ENCODE measurements around the gene COL18A1.
"Not testable (repeated sequence)": the region's sequence is repeated elsewhere in the genome, so short reads cannot be mapped to it uniquely, and the experiment has no call there.

The COL18A1 gene

DNA sequence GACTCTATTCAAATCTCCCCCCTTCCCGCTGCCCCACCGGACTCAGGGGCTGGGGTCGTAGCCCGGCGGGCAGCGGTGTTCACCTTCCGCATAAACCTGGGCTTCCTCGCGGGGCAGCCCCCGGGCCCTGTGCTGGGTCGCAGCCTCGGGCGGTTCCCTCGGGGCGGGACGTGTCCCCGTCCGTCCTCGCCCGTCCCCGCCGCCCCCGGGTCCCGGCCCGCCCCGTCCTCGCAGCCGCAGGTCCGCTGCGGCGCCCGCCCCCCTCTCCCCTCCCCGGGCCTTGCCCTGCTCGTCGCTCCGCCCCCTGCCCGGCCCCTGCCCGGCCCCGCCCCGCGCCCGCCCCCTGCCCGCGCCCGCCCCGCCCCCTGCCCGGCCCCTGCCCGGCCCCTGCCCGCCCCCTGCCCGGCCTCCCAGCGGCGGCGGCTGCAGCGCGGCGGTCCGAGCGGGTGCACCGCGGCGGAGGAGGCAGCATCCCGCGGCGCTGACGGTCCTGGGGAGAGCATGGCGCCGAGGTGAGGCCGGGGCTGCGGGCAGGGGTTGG is at the start of gene COL18A1:
Gene COL18A1 (plus strand): TSS at position 436 of the 541 bp plus-strand sequence. CDS start 66 bp downstream, at position 502.
- no peak for DNase-seq (ENCODE audit: low read depth)

DNA sequence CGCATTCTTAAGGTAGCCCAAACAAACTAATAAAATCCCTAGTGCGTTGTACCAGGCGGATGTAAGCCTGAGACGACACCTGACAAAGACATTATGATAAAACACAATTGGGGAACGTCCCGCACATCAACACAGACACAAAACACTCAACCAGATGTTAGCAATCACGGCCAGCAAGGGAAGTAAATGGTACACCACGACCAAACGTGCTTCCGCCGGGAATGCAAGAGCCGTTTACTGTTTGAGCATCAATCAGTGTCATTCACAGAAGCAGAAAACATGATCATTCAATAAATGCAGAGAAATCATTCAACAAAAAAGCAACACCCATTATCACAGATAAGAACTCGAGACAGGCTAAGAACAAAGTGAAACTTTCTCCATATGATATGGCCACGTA is 49.4 kb upstream of the COL18A1 start:
- DNase-seq (ENCODE audit: low read depth), result no peak

DNA sequence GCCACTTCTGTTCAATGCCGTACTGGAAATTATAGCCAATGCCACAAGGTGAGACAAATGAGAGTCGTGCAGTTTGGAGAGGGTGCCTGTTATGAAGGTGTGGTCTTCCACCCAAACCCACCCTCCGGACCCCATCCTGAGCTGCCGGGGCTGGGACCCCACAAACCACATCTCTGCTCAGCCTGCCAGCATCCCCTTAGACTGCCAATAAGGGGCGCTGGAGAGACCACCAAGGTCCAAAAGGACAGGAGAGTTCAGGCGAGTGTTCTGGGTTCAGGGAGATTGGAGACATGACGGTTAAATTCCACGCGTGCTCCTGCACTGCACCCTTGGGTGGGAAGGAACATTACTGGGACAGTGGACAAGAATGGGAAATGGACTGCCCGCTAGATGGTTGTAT is 48.7 kb upstream of the COL18A1 start:
- DNase-seq (ENCODE audit: low read depth), result no peak

- no peak for DNase-seq (ENCODE audit: low read depth)
These were observed 48.1 kb upstream of the COL18A1 start for GRCh38 chr21:45356653-45357435.

- DNase-seq (ENCODE audit: low read depth), result no peak
These were observed 47.3 kb upstream of the COL18A1 start for GRCh38 chr21:45357436-45358260.

DNA sequence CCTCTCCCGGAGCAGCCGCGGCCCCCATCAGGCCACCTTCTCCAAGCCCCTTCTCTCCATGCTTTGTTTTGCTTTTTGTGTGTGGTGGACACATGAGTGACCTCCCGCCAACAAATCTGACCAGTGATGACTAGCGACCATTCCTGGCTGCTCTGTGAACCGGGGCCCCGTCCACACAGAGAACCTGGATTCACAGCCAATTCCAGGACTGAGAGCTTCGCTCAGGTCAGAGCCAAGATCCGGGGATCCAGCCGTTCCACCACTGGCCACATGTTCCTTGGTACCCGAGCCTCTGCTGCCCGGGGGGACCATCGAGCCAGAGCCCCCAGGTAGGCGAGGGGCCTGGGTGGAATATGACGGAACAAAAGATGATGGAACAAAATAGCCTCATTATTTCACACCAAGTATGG is 46.7 kb upstream of the COL18A1 start:
- no peak for DNase-seq (ENCODE audit: low read depth)

DNA sequence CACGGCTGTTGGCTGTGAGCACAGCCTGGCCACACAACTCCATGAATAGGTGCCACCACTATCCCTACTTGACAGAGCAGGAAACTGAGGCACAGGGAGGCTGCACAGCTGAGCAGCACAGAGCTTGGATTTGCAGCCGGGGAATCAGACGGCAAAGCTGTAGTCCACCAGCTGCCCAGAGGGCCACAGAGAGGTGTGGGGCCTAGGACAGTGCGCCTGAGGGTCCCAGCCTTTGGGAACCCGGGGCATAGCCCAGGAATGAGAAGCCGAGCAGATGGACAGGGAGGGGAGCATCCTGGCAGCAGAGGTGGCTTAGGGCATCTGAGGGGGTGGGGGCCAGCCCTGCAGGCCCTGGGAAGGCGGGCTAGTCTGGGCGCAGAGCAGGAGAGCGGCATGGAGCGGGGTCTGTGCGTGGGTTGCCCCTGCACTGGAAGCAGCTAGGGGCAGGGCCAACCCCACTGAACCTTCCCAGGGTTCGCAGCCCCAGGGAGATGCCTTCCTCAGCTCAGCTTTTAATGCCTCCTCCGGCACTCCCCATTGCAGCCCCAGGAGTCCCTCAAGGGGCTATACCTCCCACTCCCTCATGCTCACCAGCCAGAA is 46.2 kb upstream of the COL18A1 start:
- DNase-seq (ENCODE audit: low read depth), result no peak

GRCh38 chr21:45359451-45360217 is 45.3 kb upstream of the COL18A1 start:
- DNase-seq (ENCODE audit: low read depth), result no peak

- no peak for DNase-seq (ENCODE audit: low read depth)
These were observed 43.6 kb upstream of the COL18A1 start for GRCh38 chr21:45361033-45361997.

- no peak for DNase-seq (ENCODE audit: low read depth)
These were observed 42.8 kb upstream of the COL18A1 start for GRCh38 chr21:45362077-45362747.

DNA sequence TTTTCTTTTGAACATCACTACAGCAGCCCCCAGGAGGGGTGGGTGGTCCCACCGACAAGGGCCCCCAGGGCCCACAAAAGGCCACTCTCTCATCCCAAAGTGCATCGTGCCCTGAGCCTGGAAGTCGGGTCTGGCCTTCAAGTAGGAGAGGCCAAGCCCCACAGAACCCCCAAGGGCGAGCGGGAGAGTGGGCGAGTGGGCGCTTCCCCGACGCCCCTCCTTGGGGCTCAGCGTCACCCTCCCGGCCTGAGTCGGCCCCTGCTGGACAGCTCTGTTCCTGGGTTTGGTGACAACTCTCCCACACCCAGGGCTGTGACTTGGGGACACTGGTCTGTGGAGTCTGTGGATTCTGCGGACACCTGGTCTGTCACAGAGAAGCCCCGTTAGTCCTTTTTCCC is 42.2 kb upstream of the COL18A1 start:
- DNase-seq (ENCODE audit: low read depth), result no peak

DNA sequence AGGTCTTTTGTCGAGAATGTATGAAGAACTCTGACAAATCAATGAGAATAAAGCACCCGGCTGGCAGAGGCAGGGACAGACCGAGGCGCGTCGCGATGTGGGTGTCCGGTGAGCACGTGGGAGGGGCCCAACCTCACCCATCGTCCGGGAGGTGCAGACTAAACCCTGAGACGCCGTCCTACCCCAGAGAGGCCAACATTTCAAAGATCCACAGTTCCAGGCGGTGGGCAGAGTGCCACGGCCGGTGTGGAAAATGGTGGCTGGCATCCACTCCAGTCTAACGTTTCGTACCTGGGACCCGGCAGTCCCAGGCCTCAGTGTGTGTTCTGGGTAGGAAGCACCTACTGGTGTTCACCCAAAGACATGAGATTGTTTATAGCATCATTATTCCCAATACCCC is 41.7 kb upstream of the COL18A1 start:
- DNase-seq (ENCODE audit: low read depth), result not testable (repeated sequence)

- no peak for DNase-seq (ENCODE audit: low read depth)
These were observed 41.0 kb upstream of the COL18A1 start for GRCh38 chr21:45363921-45364467.

GRCh38 chr21:45364468-45365185 is 40.3 kb upstream of the COL18A1 start:
- DNase-seq (ENCODE audit: low read depth), result no peak

GRCh38 chr21:45365186-45365607 is 39.8 kb upstream of the COL18A1 start:
- DNase-seq (ENCODE audit: low read depth), result no peak

GRCh38 chr21:45365608-45366241 is 39.2 kb upstream of the COL18A1 start:
- DNase-seq (ENCODE audit: low read depth), result no peak

DNA sequence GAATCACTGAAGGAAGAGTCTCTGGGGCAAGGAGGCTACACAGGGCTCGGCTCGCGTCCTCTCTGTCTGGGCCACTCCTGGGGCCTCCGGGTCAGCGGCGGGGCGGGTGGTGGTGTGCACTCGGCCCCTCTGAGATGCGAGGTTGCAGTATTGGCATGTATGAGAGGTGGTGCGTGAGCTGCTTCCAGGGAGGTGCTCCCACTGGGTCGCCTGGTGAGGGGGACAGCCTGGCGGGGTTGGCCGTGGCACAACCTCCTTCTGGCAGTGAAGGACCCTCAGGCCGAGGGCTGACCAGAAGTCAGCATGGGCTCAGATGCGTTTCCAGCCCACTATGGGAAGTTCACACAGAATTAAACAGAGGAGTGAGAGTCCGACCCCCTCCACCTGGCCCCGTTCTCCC is 38.5 kb upstream of the COL18A1 start:
- DNase-seq (ENCODE audit: low read depth), result no peak

GRCh38 chr21:45366931-45367401 is 38.0 kb upstream of the COL18A1 start:
- DNase-seq (ENCODE audit: low read depth), result no peak

Measured in stimulated activated CD8-positive, alpha-beta memory T cell treated with anti-CD3 and anti-CD28 coated beads, Interleukin-15, amount 100 ng/mL, for 1 hour (primary cell).